Effector CD4-positive, alpha-beta T cell (primary cell): Measurements from ENCODE around the gene ANTXR1.

Source experiments
- DNase-seq: peaks from one replicate; pipeline ENCODE4 v3.0.0-alpha.2; 2020

ANTXR1 gene

DNA sequence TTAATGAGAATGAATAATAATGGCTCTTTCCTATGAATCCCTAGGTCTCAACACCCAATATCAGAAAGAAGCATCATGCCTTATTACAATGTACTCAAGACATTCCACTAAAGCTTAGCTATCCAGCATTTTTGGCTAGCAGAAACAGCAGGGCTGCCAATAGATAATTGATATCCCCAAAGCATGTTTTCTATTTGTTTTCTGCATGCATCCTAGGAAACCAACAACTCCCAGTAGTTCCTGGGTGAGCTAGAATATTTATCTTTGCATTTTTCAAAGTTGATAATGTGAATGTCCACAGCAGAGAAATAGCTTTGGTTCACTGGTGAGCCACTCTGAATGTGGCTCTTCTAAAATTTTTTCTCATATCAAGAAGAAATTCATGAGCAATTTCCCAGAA lies 5.8 kb upstream of the ANTXR1 start:
- DNase-seq: no peak

- no peak for DNase-seq
These were observed 5.4 kb upstream of the ANTXR1 start for GRCh38 chr2:69007603-69008002.

DNA sequence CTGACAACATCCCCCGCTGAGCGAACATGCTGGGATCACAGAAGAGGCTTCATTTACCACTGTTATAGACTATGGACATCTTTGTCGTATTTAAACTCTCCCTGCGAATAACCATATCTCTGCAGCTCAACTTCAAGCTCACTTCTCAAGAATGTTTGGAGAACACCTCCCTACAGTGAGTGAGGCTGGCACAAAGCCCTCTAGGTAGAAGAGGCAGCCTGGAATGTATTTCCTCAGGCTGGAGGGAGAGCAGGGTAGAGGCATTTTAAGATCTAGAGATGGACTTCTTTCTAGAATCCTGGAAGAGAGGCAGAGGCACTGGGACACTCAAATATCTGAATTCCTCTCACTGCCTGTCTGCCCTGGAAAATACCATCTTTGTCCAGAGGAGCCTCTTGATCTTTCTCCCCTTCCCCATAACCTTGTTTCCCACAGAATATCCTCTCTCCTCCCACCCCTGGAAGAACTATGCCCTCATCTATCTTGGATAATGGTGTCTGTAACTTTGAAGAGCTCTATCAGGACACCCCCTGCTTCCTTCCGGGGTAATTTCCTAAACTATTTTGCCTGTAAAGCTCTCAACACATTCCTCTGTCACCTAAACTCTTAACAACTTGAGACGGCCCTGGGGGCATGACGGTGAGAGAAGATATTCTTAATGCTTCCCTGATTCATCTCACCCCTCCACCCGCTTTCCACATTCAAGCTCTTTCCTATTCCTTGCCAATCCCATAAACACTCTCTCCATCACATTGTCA lies 2.4 kb upstream of the ANTXR1 start:
- no peak for DNase-seq

DNA sequence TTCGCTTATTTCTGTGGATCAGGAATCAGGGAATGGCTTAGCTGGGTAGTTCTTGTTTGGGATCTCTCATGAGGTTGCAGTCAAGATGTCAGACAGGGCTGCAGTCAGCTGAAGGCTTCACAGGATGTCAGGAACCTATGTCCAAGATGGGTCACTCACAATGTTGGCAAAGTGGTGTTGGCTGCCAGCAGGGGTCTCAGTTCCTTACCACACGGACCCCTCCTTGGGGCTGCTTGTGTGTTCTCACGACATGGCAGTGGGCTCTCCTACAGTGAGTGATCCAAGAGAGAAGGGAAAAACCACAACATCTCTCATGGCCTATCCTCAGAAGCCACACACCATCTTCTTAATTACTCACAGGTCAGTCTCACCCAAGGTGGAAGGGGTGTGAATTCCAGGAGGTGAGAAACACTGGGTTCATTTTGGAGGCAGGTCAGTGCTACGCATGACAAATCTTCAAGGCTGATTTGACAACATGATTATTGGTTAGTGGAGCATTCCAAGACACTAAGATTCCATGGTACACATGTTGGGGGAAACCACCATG lies 1.3 kb upstream of the ANTXR1 start:
- no peak for DNase-seq

DNA sequence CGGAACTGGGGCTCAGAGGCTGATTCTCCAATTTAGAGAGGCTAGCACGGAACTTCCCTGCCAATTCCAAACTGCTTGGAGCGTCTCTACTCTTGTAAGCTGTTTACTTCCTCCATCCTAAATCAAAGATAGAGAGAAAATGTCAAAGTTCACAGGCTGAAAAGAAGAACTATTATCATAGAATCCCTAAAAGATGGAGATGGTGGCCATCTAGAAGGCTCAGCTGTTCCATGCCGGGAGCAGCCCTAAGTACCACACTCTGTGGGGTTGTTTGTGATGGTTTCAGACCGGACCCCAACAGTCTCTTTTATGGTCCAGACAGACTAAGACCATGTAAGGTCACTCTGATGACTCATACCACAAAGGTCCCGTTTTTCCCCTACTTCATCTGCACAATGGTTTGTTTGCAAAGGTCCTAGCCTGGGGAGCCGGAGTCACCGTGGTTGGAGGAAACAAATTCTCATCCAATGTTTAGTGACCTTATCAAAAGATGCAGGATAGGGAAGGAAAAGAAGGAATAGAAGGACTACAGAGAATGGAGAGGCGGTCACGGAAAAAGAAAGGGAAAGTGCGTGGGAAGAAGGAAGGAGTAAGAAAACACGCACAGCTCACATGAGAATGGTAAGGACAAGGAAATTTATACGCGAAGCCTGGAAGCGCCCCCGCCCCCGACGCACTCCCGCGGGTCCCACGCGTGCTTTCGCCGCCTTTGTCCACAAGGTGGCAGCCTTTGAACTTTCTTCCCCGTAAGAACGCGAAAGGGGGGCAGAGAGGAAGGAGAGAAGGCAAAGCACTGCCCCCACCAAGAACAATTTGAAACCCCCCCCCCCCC lies 453 bp upstream of the ANTXR1 start:
- peak; percentile 12 for DNase-seq

DNA sequence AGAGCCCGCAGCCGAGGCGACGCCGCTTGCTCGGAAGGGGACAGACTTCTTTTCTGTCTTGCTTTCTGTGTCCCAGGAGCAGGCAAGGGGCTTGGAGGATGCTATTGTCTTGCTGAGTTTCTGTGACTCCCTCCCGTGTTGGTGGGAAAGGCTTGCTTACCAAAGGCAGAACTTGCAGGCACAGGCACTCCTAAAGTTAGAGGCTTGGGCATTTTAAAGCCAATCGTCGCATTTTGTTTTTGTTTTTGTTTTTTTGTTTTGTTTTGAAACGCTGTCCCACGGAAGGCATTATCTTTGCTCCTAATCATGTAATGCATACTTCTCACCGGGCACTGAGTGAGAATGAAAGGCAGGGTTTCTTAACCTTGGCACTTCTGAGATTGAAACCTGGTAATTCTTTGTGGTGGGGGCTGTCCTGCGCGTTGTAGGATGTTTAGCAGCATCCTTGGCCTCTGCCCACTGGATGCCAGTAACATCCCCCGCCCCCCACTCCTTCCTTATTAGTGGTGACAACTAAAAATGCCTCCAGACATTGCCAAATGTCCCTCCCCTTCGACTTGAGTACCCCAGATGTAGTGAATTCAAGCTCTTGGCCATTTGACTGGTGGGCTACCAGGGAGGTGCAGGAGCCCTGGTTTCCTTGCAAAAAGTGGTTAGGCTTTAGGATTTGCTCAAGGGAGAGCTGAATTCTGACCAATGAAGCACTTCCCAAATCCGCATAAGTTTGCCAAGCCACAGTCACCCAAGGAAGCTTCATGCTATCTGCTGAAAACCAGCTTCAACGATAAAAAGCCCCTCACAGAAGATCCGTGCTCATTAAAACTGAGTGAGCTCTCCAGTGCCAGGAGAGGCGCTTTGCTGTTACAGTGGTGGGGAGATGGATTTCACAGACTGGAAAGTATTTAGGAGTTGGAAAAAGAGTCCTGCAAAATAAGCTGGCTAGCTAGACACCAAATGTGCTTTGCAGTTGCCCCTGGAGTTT lies 1.2 kb downstream of the ANTXR1 start:
- no peak for DNase-seq

GRCh38 chr2:69017080-69017479 lies 4.1 kb downstream of the ANTXR1 start:
- no peak for DNase-seq

DNA sequence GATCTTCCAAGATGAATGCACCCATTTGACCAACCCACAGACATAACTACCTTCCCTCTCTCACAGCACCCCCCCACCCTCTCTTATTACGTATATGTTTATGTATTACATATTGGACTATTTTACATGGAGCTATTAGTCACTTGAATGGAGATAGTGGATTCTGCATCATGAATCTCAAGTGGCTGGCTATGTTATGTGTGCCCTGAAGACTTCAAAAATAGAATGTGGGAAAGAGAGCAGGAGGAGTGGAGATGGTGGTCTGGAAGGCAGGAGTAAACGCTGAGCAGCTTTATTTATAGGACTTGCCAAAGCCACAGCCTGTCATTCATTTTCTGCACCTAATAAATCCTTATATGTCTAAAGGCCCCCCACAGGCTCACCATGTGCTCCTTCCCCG lies 4.9 kb downstream of the ANTXR1 start:
- DNase-seq: no peak

- DNase-seq: no peak
These were observed 5.7 kb downstream of the ANTXR1 start for GRCh38 chr2:69018678-69019095.

DNA sequence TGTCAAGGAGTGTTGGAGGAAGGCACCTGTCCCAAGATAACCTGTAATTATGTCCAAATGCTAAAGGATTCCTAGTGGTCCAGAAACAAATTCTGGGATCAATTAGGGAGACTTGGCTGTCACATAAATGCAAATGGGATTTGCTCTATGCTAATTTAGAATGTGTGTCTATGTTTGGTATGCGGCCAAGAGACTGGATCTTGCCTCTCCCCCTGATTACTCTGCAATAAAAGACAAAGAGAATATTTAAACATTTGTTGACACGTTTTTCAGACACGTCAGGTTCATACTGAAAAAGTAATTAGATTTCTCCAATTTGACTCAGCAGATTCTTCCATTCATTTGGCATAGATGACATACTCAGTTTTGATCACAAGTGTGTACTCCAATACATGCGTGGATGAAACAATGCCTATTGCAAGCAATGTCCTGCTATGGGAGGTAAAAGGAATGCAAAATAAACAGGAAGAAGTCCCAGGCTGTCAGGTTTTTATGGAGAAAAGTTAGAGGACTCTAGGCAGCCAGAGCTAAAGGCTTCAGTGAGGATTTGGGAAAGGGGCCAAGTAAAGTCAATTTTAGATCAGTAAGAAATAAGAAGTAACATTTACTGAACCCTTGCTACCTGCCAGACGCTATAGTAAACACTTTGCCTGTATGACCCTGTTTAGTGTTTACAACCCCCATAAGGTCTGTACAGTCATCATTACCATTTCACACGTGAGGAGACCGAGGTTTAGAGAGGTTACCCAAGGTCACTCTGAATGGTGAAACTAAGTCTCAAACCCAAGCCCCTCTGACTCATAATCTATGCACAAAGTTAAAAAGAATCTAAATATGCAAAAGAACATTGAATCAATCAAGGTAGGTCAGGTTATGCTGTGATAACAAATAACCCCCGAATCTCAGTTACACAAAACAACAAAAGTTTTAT lies 7.8 kb downstream of the ANTXR1 start:
- no peak for DNase-seq

DNA sequence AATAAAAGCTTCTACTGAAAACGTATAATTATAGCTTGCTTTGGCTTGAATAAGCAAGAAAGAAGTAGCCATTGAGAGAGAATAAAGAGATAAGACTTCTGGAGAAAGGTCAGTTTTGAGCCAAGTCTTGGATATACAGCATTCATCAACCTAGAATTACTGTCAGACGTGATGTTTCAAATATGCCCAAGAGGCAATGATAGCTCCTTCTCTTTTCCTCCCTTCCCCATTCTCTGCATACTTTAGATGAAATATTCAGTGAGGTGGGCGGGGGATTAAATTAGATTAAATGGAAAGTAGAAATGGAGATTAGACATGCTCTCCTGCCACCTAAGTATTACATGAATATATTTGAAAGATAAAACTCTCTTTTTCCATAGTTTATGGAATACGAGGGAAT lies 8.7 kb downstream of the ANTXR1 start:
- DNase-seq: no peak

GRCh38 chr2:69022548-69022947 lies 9.6 kb downstream of the ANTXR1 start:
- no peak for DNase-seq

- no peak for DNase-seq
These were observed 10.3 kb downstream of the ANTXR1 start for GRCh38 chr2:69023236-69023635.

DNA sequence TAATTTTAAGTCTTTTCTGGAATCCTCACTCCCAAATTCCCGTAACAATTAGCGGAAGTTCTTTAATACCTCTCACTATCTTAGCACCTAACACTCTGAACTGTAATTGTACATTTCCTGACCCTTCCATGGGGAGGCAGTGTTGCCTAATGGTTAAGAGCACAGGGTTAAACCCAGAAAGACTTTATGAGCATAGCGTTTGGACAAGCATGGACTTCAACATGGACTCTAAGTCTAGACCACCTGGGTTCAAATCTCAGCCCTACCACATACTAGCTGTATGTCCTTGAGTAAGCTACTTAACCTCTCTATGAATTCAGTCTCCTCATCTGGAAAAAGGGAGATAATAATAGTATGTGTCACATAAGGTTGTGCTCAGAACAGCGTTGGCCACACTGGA lies 13.0 kb downstream of the ANTXR1 start:
- no peak for DNase-seq

DNA sequence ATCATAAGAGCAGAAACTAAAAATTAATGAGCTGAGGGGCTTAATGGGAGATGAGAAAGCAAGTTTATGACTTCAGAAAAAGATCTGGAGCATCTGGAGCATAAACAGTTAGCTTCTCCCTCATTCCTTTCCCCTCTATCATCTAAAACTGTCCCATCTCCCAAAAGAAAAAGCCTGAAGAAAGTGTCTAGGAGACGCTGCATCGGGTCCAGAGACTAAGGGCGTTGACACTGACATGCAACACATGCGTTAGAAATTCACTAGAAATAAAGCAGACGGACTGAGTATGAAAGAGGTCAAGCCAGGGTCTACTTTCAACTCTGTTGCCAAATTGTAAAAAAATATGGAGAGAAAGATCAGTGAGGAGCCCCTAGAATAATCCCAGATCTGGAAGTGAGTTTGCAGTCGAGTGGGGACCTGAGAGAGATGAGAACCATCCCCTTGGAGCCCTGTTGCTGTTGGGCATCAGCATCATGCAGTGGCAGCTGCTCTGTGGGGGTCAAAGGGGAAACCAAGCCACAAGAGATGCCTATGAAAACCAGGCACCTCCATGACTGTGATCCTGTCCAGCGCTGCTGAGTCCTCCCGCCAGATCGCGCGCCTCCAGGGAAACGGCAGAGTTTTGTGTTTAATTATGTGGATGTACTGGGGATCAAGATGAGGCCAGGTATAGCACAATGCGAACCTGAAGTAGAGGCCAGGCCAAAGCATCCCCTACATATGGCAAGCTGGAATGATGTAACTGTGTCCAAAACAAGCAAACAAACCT lies 13.9 kb downstream of the ANTXR1 start:
- no peak for DNase-seq

DNA sequence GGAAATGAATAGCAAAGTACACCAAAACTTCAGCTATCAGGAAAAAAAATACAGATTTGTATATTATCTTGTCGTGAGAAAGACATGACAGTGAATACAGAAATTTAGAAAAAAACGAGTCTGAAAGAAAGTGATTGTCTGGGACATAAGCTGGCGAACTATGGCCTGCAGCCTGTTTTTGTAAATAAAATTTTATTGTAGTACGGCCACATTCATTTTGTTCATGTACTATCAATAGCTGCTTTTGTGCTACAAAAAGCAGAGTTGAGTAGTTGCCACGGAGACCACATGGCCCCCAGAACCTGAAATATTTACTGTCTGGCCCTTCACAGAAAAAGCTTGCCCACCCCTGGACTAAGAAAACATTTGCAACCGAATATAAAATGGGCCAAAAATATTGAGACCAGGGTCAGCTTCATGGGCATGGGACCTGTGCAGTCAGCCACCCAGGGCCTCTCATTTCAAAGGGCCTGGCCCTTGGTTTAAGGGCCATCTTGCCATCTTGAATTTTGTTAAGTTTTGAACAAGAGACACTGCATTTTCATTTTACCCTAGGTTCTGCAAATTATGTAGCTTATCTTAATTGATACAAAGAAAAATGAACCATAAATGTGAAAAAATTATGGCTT lies 17.9 kb downstream of the ANTXR1 start:
- no peak for DNase-seq

GRCh38 chr2:69031466-69031865 lies 18.5 kb downstream of the ANTXR1 start:
- no peak for DNase-seq

- no peak for DNase-seq
These were observed 19.4 kb downstream of the ANTXR1 start for GRCh38 chr2:69032336-69032735.

GRCh38 chr2:69033461-69034095 lies 20.6 kb downstream of the ANTXR1 start:
- no peak for DNase-seq

GRCh38 chr2:69034122-69034521 lies 21.1 kb downstream of the ANTXR1 start:
- DNase-seq: no peak
